CD8-positive, alpha-beta memory T cell (primary cell): Measurements from ENCODE around the gene TNFRSF8. TPM values are rescaled to one million over a fixed set of nuclear protein-coding genes. Genes with fewer than 3 reads are reported as not detected.
"Not testable (repeated sequence)": the region's sequence is repeated elsewhere in the genome, so short reads cannot be mapped to it uniquely, and the experiment has no call there.

Experiments
- CTCF ChIA-PET: fragments of 350-600 bp; sonication (Branson Sonifier 250); formaldehyde crosslinking; loops from one replicate; lab custom pipeline; 2021; ENCODE audit warnings: antibody characterized with exemption; lab: Charles Lee
- POLR2A ChIA-PET: fragments of 350-600 bp; sonication (Branson Sonifier 250); formaldehyde crosslinking; loops from one replicate; lab custom pipeline; 2021; ENCODE audit warnings: antibody characterized with exemption; lab: Charles Lee
- DNase-seq, 5 donors: peaks; one replicate each; pipeline versions ENCODE4 v3.0.0 to v3.0.0-alpha.2; 2020 to 2022; ENCODE audit warnings: mixed read lengths in 1 of 5
- H3K27ac ChIP-seq: one replicate; pipeline ENCODE4 v1.7.0; 2013; ENCODE audit warnings: low read depth, mild to moderate bottlenecking, low read length, moderate library complexity
- H3K27me3 ChIP-seq: 2 replicates; pipeline ENCODE4 v1.7.0; 2013; ENCODE audit warnings: low read length, mild to moderate bottlenecking; ENCODE audit not compliant: insufficient read depth, poor library complexity, severe bottlenecking
- H3K36me3 ChIP-seq: 2 replicates; pipeline ENCODE4 v1.7.0; 2013; ENCODE audit warnings: mild to moderate bottlenecking, low read length, moderate library complexity; ENCODE audit not compliant: insufficient read depth
- H3K4me1 ChIP-seq: 2 replicates; pipeline ENCODE4 v1.7.0; 2013; ENCODE audit warnings: mild to moderate bottlenecking, low read length, moderate library complexity; ENCODE audit not compliant: insufficient read depth
- H3K4me3 ChIP-seq: 2 replicates; pipeline ENCODE4 v1.7.0; 2013; ENCODE audit warnings: mild to moderate bottlenecking, low read length
- H3K9me3 ChIP-seq: 2 replicates; pipeline ENCODE4 v1.7.0; 2013; ENCODE audit warnings: mild to moderate bottlenecking, low read length
- H3K27ac Mint-ChIP-seq, 8 donors: one replicate each; pipeline ENCODE4 v1.8.0; 2020 to 2021; ENCODE audit warnings: mixed read lengths in 8 of 8, mild to moderate bottlenecking in 6 of 8, inconsistent platforms in 3 of 8, moderate library complexity in 3 of 8
- H3K27me3 Mint-ChIP-seq, 2 donors: one replicate each; pipeline ENCODE4 v1.8.0; 2020 to 2021; ENCODE audit warnings: mixed read lengths in 2 of 2, mild to moderate bottlenecking in 1 of 2, moderate library complexity in 1 of 2
- H3K36me3 Mint-ChIP-seq, 3 donors: one replicate each; pipeline ENCODE4 v1.8.0; 2020 to 2021; ENCODE audit warnings: mixed read lengths in 3 of 3, inconsistent platforms in 1 of 3, mild to moderate bottlenecking in 1 of 3
- H3K4me1 Mint-ChIP-seq, 3 donors: one replicate each; pipeline ENCODE4 v1.8.0; 2020 to 2021; ENCODE audit warnings: mixed read lengths in 3 of 3, inconsistent platforms in 1 of 3, mild to moderate bottlenecking in 1 of 3
- H3K4me3 Mint-ChIP-seq, 7 donors: one replicate each; pipeline ENCODE4 v1.8.0; 2020 to 2021; ENCODE audit warnings: mixed read lengths in 7 of 7, mild to moderate bottlenecking in 6 of 7, moderate library complexity in 4 of 7, inconsistent platforms in 2 of 7
- H3K9me3 Mint-ChIP-seq, 5 donors: one replicate each; pipeline ENCODE4 v1.8.0; 2020 to 2022; ENCODE audit warnings: mixed read lengths in 5 of 5, mild to moderate bottlenecking in 3 of 5, moderate library complexity in 2 of 5, inconsistent platforms in 1 of 5
- polyA plus RNA-seq: library from polyadenylated mRNA; unstranded; fragments of 300-500 nt; fragmentation: Illumina TruSeq; gene quantifications from one replicate; pipeline ENCODE4 v1.2.3, GENCODE V29; 2021
- total RNA-seq, 2 experiments: library from RNA; stranded (reverse); gene quantifications; one replicate each; pipeline ENCODE4 v1.2.3, GENCODE V29; 2021

Gene TNFRSF8
- total and polyA plus RNA-seq, 3 experiments from 2014 or later = 1.5 to 1.9 TPM; not detected in 1

- POLR2A ChIA-PET = not testable (repeated sequence)
Measured at GRCh38 chr1:12033441-12033840, 29.7 kb upstream of the TNFRSF8 start.

GRCh38 chr1:12034381-12034801, 28.7 kb upstream of the TNFRSF8 start:
- peaks cover 0 to 30% (median 0%) of the 10 kb centered on the region in 3 donors for H3K36me3 Mint-ChIP-seq
- Histone ChIP-seq H3K4me3 (no peak overlapping the region), H3K27me3 (no peaks in the 10 kb centered on the region), H3K36me3 (no peaks in the 10 kb centered on the region), H3K4me1 (no peaks in the 10 kb centered on the region), H3K9me3 (no peaks in the 10 kb centered on the region), H3K27ac (no peak overlapping the region)
- no peak overlapping the region for H3K27ac Mint-ChIP-seq
- CTCF ChIA-PET = no interaction called here
- no peak overlapping the region for H3K4me3 Mint-ChIP-seq
- H3K9me3 Mint-ChIP-seq = no peaks in the 10 kb centered on the region
- peaks cover 0 to 1% of the 10 kb centered on the region in 2 donors for H3K27me3 Mint-ChIP-seq
- H3K4me1 Mint-ChIP-seq = no peaks in the 10 kb centered on the region
- POLR2A ChIA-PET = no interaction called here
- DNase-seq = no peak

More at GRCh38 chr1:12033441-12033840, 29.7 kb upstream of the TNFRSF8 start:
- H3K4me1 Mint-ChIP-seq, H3K4me1 ChIP-seq, H3K9me3 Mint-ChIP-seq, H3K36me3 ChIP-seq, H3K27me3 Mint-ChIP-seq, H3K4me3 ChIP-seq, H3K9me3 ChIP-seq, DNase-seq, H3K27me3 ChIP-seq, H3K27ac ChIP-seq, H3K4me3 Mint-ChIP-seq, H3K27ac Mint-ChIP-seq, CTCF ChIA-PET: not testable (repeated sequence)
- peaks cover under 1 to 38% (median 1%) of the 10 kb centered on the region in 3 donors for H3K36me3 Mint-ChIP-seq

DNA sequence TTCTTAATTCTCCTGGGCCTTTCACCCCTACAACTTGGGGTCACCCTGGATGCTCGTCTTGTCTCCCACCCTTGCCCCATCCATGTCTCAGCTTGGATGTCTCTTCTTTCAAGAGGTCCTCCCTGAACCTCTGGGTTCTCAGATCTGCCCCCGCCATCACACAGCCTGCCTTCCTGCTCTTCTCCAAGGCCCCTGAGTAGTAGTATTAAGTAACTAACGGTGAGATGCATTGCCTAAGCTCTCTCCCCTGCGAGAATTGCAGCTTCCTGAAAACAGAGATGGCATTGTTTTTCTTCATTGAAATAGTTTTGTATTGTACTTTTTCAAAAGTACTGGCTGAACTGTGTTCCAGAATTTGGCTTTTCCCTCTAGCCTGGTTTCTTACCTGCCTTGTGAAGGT, 27.8 kb upstream of the TNFRSF8 start:
- Mint-ChIP-seq H3K4me1 (peaks cover 0 to under 1% (median 0%) of the 10 kb centered on the region in 3 donors), H3K36me3 (peaks cover 0 to 22% (median 0%) of the 10 kb centered on the region in 3 donors), H3K27ac (peak overlapping the region in 1 of 8 donors; percentile 13), H3K4me3 (no peak overlapping the region), H3K27me3 (peaks cover 0 to 1% of the 10 kb centered on the region in 2 donors), H3K9me3 (no peaks in the 10 kb centered on the region)
- Histone ChIP-seq H3K4me3 (no peak overlapping the region), H3K27ac (no peak overlapping the region), H3K4me1 (no peaks in the 10 kb centered on the region), H3K9me3 (no peaks in the 10 kb centered on the region), H3K27me3 (no peaks in the 10 kb centered on the region), H3K36me3 (no peaks in the 10 kb centered on the region)
- DNase-seq = no peak
- CTCF ChIA-PET = interaction anchor here (0.5 kb wide), 1 partner anchor 155 kb away, joined by 3 read pairs; no protein-coding TSS in a partner anchor
- POLR2A ChIA-PET = interaction anchor here (0.7 kb wide), 1 partner anchor 16 kb away, joined by 5 read pairs; no protein-coding TSS in a partner anchor

GRCh38 chr1:12037486-12038355, 25.4 kb upstream of the TNFRSF8 start:
- no peaks in the 10 kb centered on the region for H3K36me3 ChIP-seq
- H3K4me1 ChIP-seq = no peaks in the 10 kb centered on the region
- no peak overlapping the region for H3K27ac Mint-ChIP-seq
- no peak overlapping the region for H3K4me3 Mint-ChIP-seq
- H3K27me3 ChIP-seq = no peaks in the 10 kb centered on the region
- peaks cover 0 to 1% of the 10 kb centered on the region in 2 donors for H3K27me3 Mint-ChIP-seq
- H3K36me3 Mint-ChIP-seq = peaks cover 0 to 2% (median 0%) of the 10 kb centered on the region in 3 donors
- H3K9me3 Mint-ChIP-seq = no peaks in the 10 kb centered on the region
- H3K4me3 ChIP-seq = no peak overlapping the region
- no peak for DNase-seq
- no peaks in the 10 kb centered on the region for H3K9me3 ChIP-seq
- H3K27ac ChIP-seq = no peak overlapping the region
- CTCF ChIA-PET = interaction anchor here (1.6 kb wide), 1 partner anchor 11 kb away, joined by 3 read pairs; no protein-coding TSS in a partner anchor
- H3K4me1 Mint-ChIP-seq = peaks cover 0 to 4% (median 3%) of the 10 kb centered on the region in 3 donors
- POLR2A ChIA-PET = interaction anchor here (0.6 kb wide), 1 partner anchor 19 kb away, joined by 4 read pairs; the partner anchor contains the start of gene MIIP

- H3K27me3 Mint-ChIP-seq = peaks cover 0 to 1% of the 10 kb centered on the region in 2 donors
- no peak overlapping the region for H3K27ac ChIP-seq
- no peak for DNase-seq
- H3K36me3 Mint-ChIP-seq = no peaks in the 10 kb centered on the region
- CTCF ChIA-PET = interaction anchor here (1.6 kb wide), 1 partner anchor 12 kb away, joined by 3 read pairs; no protein-coding TSS in a partner anchor
- no peaks in the 10 kb centered on the region for H3K36me3 ChIP-seq
- H3K27ac Mint-ChIP-seq = no peak overlapping the region
- H3K27me3 ChIP-seq = no peaks in the 10 kb centered on the region
- no peak overlapping the region for H3K4me3 Mint-ChIP-seq
- H3K4me1 Mint-ChIP-seq = peaks cover 0 to 4% (median 3%) of the 10 kb centered on the region in 3 donors
- no peaks in the 10 kb centered on the region for H3K4me1 ChIP-seq
- H3K9me3 Mint-ChIP-seq = no peaks in the 10 kb centered on the region
- H3K9me3 ChIP-seq = no peaks in the 10 kb centered on the region
- H3K4me3 ChIP-seq = no peak overlapping the region
- POLR2A ChIA-PET = interaction anchor here (0.6 kb wide), 1 partner anchor 20 kb away, joined by 4 read pairs; the partner anchor contains the start of gene MIIP
Measured at GRCh38 chr1:12038356-12039163, 24.5 kb upstream of the TNFRSF8 start.

GRCh38 chr1:12039164-12039525, 24.0 kb upstream of the TNFRSF8 start:
- H3K9me3 Mint-ChIP-seq = no peaks in the 10 kb centered on the region
- H3K36me3 Mint-ChIP-seq = no peaks in the 10 kb centered on the region
- no peaks in the 10 kb centered on the region for H3K4me1 ChIP-seq
- no peaks in the 10 kb centered on the region for H3K9me3 ChIP-seq
- CTCF ChIA-PET = no interaction called here
- POLR2A ChIA-PET = no interaction called here
- no peak overlapping the region for H3K27ac ChIP-seq
- no peaks in the 10 kb centered on the region for H3K27me3 ChIP-seq
- no peak overlapping the region for H3K4me3 ChIP-seq
- H3K4me3 Mint-ChIP-seq = no peak overlapping the region
- no peak overlapping the region for H3K27ac Mint-ChIP-seq
- H3K27me3 Mint-ChIP-seq = peaks cover 1 to 2% of the 10 kb centered on the region in 2 donors
- no peak for DNase-seq
- no peaks in the 10 kb centered on the region for H3K36me3 ChIP-seq
- H3K4me1 Mint-ChIP-seq = peaks cover 2 to 7% (median 6%) of the 10 kb centered on the region in 3 donors

- H3K4me3 ChIP-seq, H3K9me3 Mint-ChIP-seq, DNase-seq, H3K27me3 ChIP-seq, H3K36me3 ChIP-seq, POLR2A ChIA-PET, H3K4me3 Mint-ChIP-seq, H3K36me3 Mint-ChIP-seq, H3K27me3 Mint-ChIP-seq, H3K27ac ChIP-seq, CTCF ChIA-PET, H3K9me3 ChIP-seq, H3K4me1 ChIP-seq: not testable (repeated sequence)
- peak overlapping the region in 1 of 8 donors; percentile 84 for H3K27ac Mint-ChIP-seq
- peaks cover 7 to 15% (median 11%) of the 10 kb centered on the region in 3 donors for H3K4me1 Mint-ChIP-seq
Measured at GRCh38 chr1:12039824-12040456, 23.2 kb upstream of the TNFRSF8 start.
